Coronary artery (tissue), 2 donors: Measurements from ENCODE around the gene CYSRT1.
A peak's percentile ranks its signal among the peaks of the same experiment; 100 is the strongest.

Experiments used
- DNase-seq: peaks from one replicate; pipeline ENCODE4 v3.0.0-alpha.2; 2017; ENCODE audit warnings: low spot score
- H3K27ac ChIP-seq, 2 donors: fragments of 200-600 bp; sonication (generic); one replicate each; pipeline ENCODE4 v1.5.1; 2016 to 2019
- H3K4me3 ChIP-seq: fragments of 200-600 bp; sonication (generic); 2 replicates; pipeline ENCODE4 v1.5.1; 2016; ENCODE audit warnings: mild to moderate bottlenecking, moderate library complexity
- CTCF ChIP-seq: fragments of 200-600 bp; sonication (generic); IDR thresholded peaks from one replicate; pipeline ENCODE4 v1.5.1; 2019; ENCODE audit warnings: antibody characterized with exemption

CYSRT1 gene

DNA sequence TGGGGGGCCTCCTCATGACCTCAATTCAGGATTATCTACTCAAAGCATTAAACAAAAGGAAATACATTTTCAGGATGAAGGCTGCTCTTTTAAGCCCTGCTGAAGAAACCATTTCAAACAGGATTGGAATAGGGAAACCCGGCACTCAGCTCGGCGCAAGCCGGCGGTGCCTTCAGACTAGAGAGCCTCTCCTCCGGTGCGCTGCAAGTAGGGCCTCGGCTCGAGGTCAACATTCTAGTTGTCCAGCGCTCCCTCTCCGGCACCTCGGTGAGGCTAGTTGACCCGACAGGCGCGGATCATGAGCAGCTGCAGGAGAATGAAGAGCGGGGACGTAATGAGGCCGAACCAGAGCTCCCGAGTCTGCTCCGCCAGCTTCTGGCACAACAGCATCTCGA, 20.2 kb upstream of the CYSRT1 start:
- Histone ChIP-seq H3K27ac (peak overlapping the region in 1 of 2 donors; percentile 85), H3K4me3 (peak overlapping the region; percentile 95)
- no peak for TF ChIP-seq CTCF
- no peak for DNase-seq

GRCh38 chr9:137205126-137206069, 19.6 kb upstream of the CYSRT1 start, which contains the start of the genes NDOR1 and TMEM203:
Gene NDOR1 (plus strand): TSS chr9:137205700. CDS start chr9:137205778, 78 bp downstream.
Gene TMEM203 (minus strand): TSS chr9:137205648. CDS start chr9:137205414, 234 bp downstream.
- H3K27ac ChIP-seq: peak within 1 kb of the TSS; percentile 72 to 85
- no peak for TF ChIP-seq CTCF
- peak within 1 kb of the TSS; percentile 95 for H3K4me3 ChIP-seq
- DNase-seq: peak; percentile 91

- Histone ChIP-seq H3K27ac (no peak overlapping the region), H3K4me3 (peak overlapping the region; percentile 95)
- no peak for DNase-seq
- no peak for TF ChIP-seq CTCF
Measured at GRCh38 chr9:137206602-137207001, 18.4 kb upstream of the CYSRT1 start.

- no peak overlapping the region for H3K4me3 ChIP-seq
- no peak for DNase-seq
- no peak for TF ChIP-seq CTCF
- no peak overlapping the region for H3K27ac ChIP-seq
Measured at GRCh38 chr9:137211532-137211931, 13.4 kb upstream of the CYSRT1 start.

DNA sequence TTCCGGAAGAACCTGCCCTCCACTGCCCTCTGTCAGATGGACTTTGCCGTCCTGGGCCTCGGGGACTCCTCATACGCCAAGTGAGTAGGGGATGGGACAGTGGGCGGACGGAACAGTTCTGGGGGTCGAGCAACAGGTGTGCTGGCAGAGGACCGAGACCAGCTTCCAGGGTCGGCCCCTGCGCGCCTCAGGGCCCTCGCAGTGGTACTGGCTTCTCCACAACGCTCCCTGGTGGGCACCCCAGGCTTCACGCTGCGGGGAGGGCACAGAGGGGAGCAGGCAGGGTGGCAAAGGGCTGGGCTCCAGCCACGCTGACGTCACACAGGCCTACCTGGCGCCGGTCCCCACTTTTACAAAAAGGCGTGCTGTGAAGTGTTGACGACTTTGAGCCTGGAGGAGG, 12.5 kb upstream of the CYSRT1 start:
- no peak for DNase-seq
- no peak overlapping the region for H3K27ac ChIP-seq
- no peak overlapping the region for H3K4me3 ChIP-seq
- TF ChIP-seq CTCF: no peak

DNA sequence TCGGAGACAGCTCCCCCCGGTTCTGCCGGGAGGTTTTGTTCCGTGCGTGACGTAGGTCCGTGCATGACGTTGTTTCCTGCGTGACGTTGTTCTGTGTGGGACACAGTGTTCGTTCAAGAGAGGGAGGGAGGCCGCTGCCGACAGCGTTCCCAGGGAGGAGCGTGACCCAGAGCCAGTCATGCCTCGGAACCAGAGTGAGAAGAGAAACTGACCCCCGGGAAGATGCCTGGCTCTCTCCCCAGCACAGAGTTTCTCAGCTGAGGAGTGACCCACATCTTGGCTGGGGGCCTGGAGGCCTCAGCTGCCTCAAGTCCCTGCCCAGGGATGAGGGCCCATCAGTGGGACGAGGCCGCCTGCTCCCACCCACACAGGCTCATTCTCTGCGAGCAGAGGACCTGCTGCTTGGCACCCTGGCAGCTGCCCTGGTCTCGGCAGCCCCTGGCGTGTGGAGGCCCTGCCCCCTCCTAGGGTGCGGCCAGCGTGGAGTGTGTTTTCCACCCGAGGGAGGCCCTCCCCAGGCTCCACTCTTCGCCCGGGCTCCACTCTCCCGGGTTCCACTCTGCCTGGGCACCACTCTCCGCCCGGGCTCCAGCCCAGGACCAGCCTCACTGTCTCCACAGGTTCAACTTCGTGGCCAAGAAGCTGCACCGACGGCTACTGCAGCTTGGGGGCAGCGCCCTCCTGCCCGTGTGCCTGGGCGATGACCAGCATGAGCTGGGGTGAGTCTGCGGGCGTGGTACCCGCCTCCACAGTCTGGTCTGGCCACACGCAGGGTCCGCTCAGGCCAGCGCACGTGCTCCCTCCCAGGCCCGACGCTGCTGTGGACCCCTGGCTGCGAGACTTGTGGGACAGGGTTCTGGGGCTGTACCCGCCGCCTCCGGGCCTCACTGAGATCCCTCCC, 11.6 kb upstream of the CYSRT1 start:
- H3K27ac ChIP-seq: no peak overlapping the region
- no peak for DNase-seq
- no peak for TF ChIP-seq CTCF
- no peak overlapping the region for H3K4me3 ChIP-seq
